Hindlimb muscle (tissue), 1 donor: ENCODE data around the gene MED8. TPM values are rescaled to one million over a fixed set of nuclear protein-coding genes. Genes with fewer than 3 reads are reported as not detected.

ENCODE experiments used
- DNase-seq: peaks from one replicate; pipeline ENCODE4 v3.0.0-alpha.2; 2013
- polyA plus RNA-seq: library from polyadenylated mRNA; unstranded; fragments of 120-200 nt; gene quantifications from one replicate; pipeline ENCODE4 v1.2.1, GENCODE V29; 2013; ENCODE audit not compliant: insufficient read length

Gene MED8
- polyA plus RNA-seq, 1 donor, result 26.9 TPM

- no peak for DNase-seq
Observed at GRCh38 chr1:43334453-43335205, 55.0 kb downstream of the MED8 start.

Other genes with a start within 250 kb of the MED8 start
- gene EBNA1BP2, start 217.5 kb downstream of the MED8 start, polyA plus RNA-seq, result 35.1 TPM
- gene CFAP57, start 217.5 kb downstream of the MED8 start, polyA plus RNA-seq, result 0.41 TPM
- gene TMEM125, start 119.8 kb downstream of the MED8 start, polyA plus RNA-seq, result not detected
- gene C1orf210, start 104.2 kb downstream of the MED8 start, polyA plus RNA-seq, result not detected
- 55.3 TPM for gene TIE1, start 88.8 kb downstream of the MED8 start, polyA plus RNA-seq
- 0.41 TPM for gene MPL, start 52.0 kb downstream of the MED8 start, polyA plus RNA-seq
- 15.2 TPM for gene CDC20, start 30.8 kb downstream of the MED8 start, polyA plus RNA-seq
- 40.4 TPM for gene ELOVL1, start 21.8 kb downstream of the MED8 start, polyA plus RNA-seq
- 19.6 TPM for gene SZT2, start 99 bp upstream of the MED8 start, polyA plus RNA-seq
- 23.4 TPM for gene HYI, start 64.1 kb upstream of the MED8 start, polyA plus RNA-seq
- 29.2 TPM for gene PTPRF, start 141.1 kb upstream of the MED8 start, polyA plus RNA-seq